GM12892 (cell line): ENCODE measurements around the gene KRABD2.
"Not testable (repeated sequence)": the region's sequence is repeated elsewhere in the genome, so short reads cannot be mapped to it uniquely, and the experiment has no call there.

Experiments
- POLR2A ChIP-seq: IDR thresholded peaks from 2 replicates; pipeline ENCODE4 v1.6.1; 2011; ENCODE audit warnings: low read depth, low read length, control low read depth
- POLR2AphosphoS5 ChIP-seq: IDR thresholded peaks from 2 replicates; pipeline ENCODE4 v1.6.1; 2011; ENCODE audit warnings: low read depth, low read length, control low read depth

DNA sequence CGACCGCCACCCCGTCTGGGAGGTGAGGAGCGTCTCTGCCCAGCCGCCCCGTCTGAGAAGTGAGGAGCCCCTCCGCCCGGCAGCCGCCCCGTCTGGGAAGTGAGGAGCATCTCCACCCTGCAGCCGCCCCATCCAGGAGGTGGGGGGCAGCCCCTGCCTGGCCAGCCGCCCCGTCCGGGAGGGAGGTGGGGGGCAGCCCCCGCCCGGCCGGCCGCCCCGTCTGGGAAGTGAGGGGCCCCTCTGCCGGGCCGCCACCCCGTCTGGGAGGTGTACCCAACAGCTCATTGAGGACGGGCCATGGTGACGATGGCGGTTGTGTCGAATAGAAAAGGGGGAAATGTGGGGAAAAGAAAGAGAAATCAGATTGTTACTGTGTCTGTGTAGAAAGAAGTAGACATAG is 2.6 kb downstream of the KRABD2 start:
- TF ChIP-seq POLR2AphosphoS5, POLR2A: not testable (repeated sequence)
